MCF 10A (cell line): Measurements from ENCODE around the gene SRC. TPM values are rescaled to one million over a fixed set of nuclear protein-coding genes. Genes with fewer than 3 reads are reported as not detected.

Source experiments
- BruUV-seq: library from RNA; stranded (reverse); fragments of 400-500 nt; replicated peaks from 2 replicates; lab custom pipeline; 2021; lab: Mats Ljungman, UMichigan
- CTCF ChIA-PET: fragments of 300-600 bp; sonication (Branson Sonifier 250); formaldehyde crosslinking; extraction: SDS; loops from one replicate; lab custom pipeline; 2021; ENCODE audit warnings: antibody characterized with exemption, inconsistent platforms; lab: Yijun Ruan, JAX
- POLR2A ChIA-PET: fragments of 300-600, 350-650 bp; sonication (Branson Sonifier 250); formaldehyde crosslinking; extraction: SDS; loops from one replicate; lab custom pipeline; 2020; ENCODE audit warnings: antibody characterized with exemption, inconsistent platforms; lab: Yijun Ruan, JAX
- DNase-seq: peaks from one replicate; pipeline ENCODE4 v3.0.0-alpha.2; 2018; ENCODE audit not compliant: unreplicated experiment
- H3K27ac Mint-ChIP-seq: one replicate; pipeline ENCODE4 v1.8.0; 2022; ENCODE audit warnings: mild to moderate bottlenecking, low read depth, mixed read lengths; ENCODE audit not compliant: unreplicated experiment
- H3K27me3 Mint-ChIP-seq: one replicate; pipeline ENCODE4 v1.8.0; 2022; ENCODE audit warnings: mixed read lengths; ENCODE audit not compliant: insufficient read depth, unreplicated experiment
- H3K36me3 Mint-ChIP-seq: one replicate; pipeline ENCODE4 v1.8.0; 2022; ENCODE audit warnings: mild to moderate bottlenecking, moderate library complexity, mixed read lengths; ENCODE audit not compliant: insufficient read depth, unreplicated experiment
- H3K4me1 Mint-ChIP-seq: one replicate; pipeline ENCODE4 v1.8.0; 2022; ENCODE audit warnings: mixed read lengths; ENCODE audit not compliant: insufficient read depth, unreplicated experiment
- H3K4me3 Mint-ChIP-seq: one replicate; pipeline ENCODE4 v1.8.0; 2022; ENCODE audit warnings: mild to moderate bottlenecking, moderate library complexity, mixed read lengths; ENCODE audit not compliant: unreplicated experiment
- H3K9me3 Mint-ChIP-seq: one replicate; pipeline ENCODE4 v1.8.0; 2022; ENCODE audit warnings: mixed read lengths; ENCODE audit not compliant: unreplicated experiment
- CTCF ChIP-seq: fragments of 200-600 bp; IDR thresholded peaks from one replicate; pipeline ENCODE4 v1.8.0; 2022; ENCODE audit warnings: antibody characterized with exemption, mild to moderate bottlenecking; ENCODE audit not compliant: unreplicated experiment
- intact Hi-C: fragments of 100-400 bp; cut with micrococcal nuclease; formaldehyde crosslinking; loops from 2 replicates; pipeline ENCODE4 v1.14.1; 2022
- total RNA-seq: library from RNA; stranded (reverse); gene quantifications from 2 replicates; pipeline ENCODE4 v1.2.3, GENCODE V29; 2022

The SRC gene
- total RNA-seq, 1 experiment from 2014 or later = 28.1 TPM

GRCh38 chr20:37314099-37314498 is 31.8 kb upstream of the SRC start:
- TF ChIP-seq CTCF = no peak
- no peaks in the 10 kb centered on the region for H3K9me3 Mint-ChIP-seq
- intact Hi-C loops = no loop called here
- no peak for DNase-seq
- no TSS peak for BruUV-seq
- H3K27me3 Mint-ChIP-seq = no peaks in the 10 kb centered on the region
- no peak overlapping the region for H3K4me3 Mint-ChIP-seq
- ChIA-PET CTCF (interaction anchor here (0.7 to 1.1 kb wide), 2 partner anchors 30 to 43 kb away, joined by 3 to 4 read pairs; no protein-coding TSS in a partner anchor), POLR2A (interaction anchor here (1.0 to 2.1 kb wide), 2 partner anchors 17 to 26 kb away, joined by 3 to 7 read pairs; no protein-coding TSS in a partner anchor)
- H3K36me3 Mint-ChIP-seq = peaks cover 30% of the 10 kb centered on the region
- H3K27ac Mint-ChIP-seq = peak overlapping the region; percentile 50
- peaks cover 8% of the 10 kb centered on the region for H3K4me1 Mint-ChIP-seq

GRCh38 chr20:37314617-37315016 is 31.3 kb upstream of the SRC start:
- DNase-seq = no peak
- Mint-ChIP-seq H3K36me3 (peaks cover 27% of the 10 kb centered on the region), H3K27me3 (no peaks in the 10 kb centered on the region), H3K9me3 (no peaks in the 10 kb centered on the region), H3K4me3 (no peak overlapping the region), H3K4me1 (peaks cover 8% of the 10 kb centered on the region), H3K27ac (peak overlapping the region; percentile 50)
- ChIA-PET POLR2A (interaction anchor here (0.7 to 1.0 kb wide), 2 partner anchors 27 to 71 kb away, joined by 3 to 4 read pairs; no protein-coding TSS in a partner anchor), CTCF (interaction anchor here (1.1 kb wide), 1 partner anchor 30 kb away, joined by 3 read pairs; no protein-coding TSS in a partner anchor)
- no TSS peak for BruUV-seq
- intact Hi-C loops = no loop called here
- TF ChIP-seq CTCF = no peak

- H3K27ac Mint-ChIP-seq = peak overlapping the region; percentile 50
- no peaks in the 10 kb centered on the region for H3K9me3 Mint-ChIP-seq
- BruUV-seq = no TSS peak
- peaks cover 8% of the 10 kb centered on the region for H3K4me1 Mint-ChIP-seq
- intact Hi-C loops = no loop called here
- POLR2A ChIA-PET = interaction anchor here (0.7 to 0.8 kb wide), 2 partner anchors 14 to 71 kb away, joined by 3 to 4 read pairs; no protein-coding TSS in a partner anchor
- no peak overlapping the region for H3K4me3 Mint-ChIP-seq
- no peak for DNase-seq
- CTCF ChIA-PET = no interaction called here
- H3K36me3 Mint-ChIP-seq = peaks cover 23% of the 10 kb centered on the region
- no peak for TF ChIP-seq CTCF
- no peaks in the 10 kb centered on the region for H3K27me3 Mint-ChIP-seq
Observed at GRCh38 chr20:37315021-37315451, 30.9 kb upstream of the SRC start.

GRCh38 chr20:37315452-37316110 is 30.4 kb upstream of the SRC start:
- CTCF ChIA-PET = no interaction called here
- Mint-ChIP-seq H3K9me3 (no peaks in the 10 kb centered on the region), H3K4me1 (peaks cover 8% of the 10 kb centered on the region), H3K27me3 (no peaks in the 10 kb centered on the region), H3K36me3 (peaks cover 23% of the 10 kb centered on the region), H3K27ac (peak overlapping the region; percentile 50), H3K4me3 (no peak overlapping the region)
- intact Hi-C loops = no loop called here
- no peak for TF ChIP-seq CTCF
- DNase-seq = no peak
- no TSS peak for BruUV-seq
- POLR2A ChIA-PET = interaction anchor here (0.6 to 0.8 kb wide), 2 partner anchors 14 to 30 kb away, joined by 3 read pairs; partner anchors contain the start of gene SRC
